GM19455 (cell line): ENCODE results near the gene LGALS14.

ENCODE experiments used
- ATAC-seq: cut with Tn5 transposase; IDR thresholded peaks from one replicate; pipeline ENCODE4 v1.9.1; 2021; ENCODE audit not compliant: unreplicated experiment

The LGALS14 gene

GRCh38 chr19:39745643-39746042 lies 41.4 kb downstream of the LGALS14 start:
- no peak for ATAC-seq

- no peak for ATAC-seq
Observed at GRCh38 chr19:39746836-39747529, 42.7 kb downstream of the LGALS14 start.

GRCh38 chr19:39749981-39750380 lies 45.7 kb downstream of the LGALS14 start:
- ATAC-seq = no peak

GRCh38 chr19:39752390-39752789 lies 48.1 kb downstream of the LGALS14 start:
- ATAC-seq = no peak

GRCh38 chr19:39752795-39753194 lies 48.5 kb downstream of the LGALS14 start:
- no peak for ATAC-seq

- ATAC-seq = no peak
Observed at GRCh38 chr19:39754544-39754943, 50.3 kb downstream of the LGALS14 start.

- no peak for ATAC-seq
Observed at GRCh38 chr19:39754971-39755370, 50.7 kb downstream of the LGALS14 start.
